Liver (tissue), 9 donors: Measurements from ENCODE around the gene SERP2. TPM values are rescaled to one million over a fixed set of nuclear protein-coding genes. Genes with fewer than 3 reads are reported as not detected.

Experiments
- DNase-seq: peaks from one replicate; pipeline ENCODE4 v3.0.0-alpha.2; 2017; ENCODE audit warnings: low spot score
- H3K27ac ChIP-seq, 2 donors: one replicate each; pipeline ENCODE4 v1.7.0; 2013; ENCODE audit warnings: inconsistent platforms in 2 of 2, low read length in 2 of 2, control low read depth in 1 of 2, low read depth in 1 of 2, mild to moderate bottlenecking in 1 of 2
- H3K27me3 ChIP-seq, 4 donors: one replicate each; pipeline versions ENCODE4 v1.6.1 to v1.7.0; 2013; ENCODE audit warnings: low read length in 3 of 4, inconsistent platforms in 1 of 4, mild to moderate bottlenecking in 1 of 4, moderate library complexity in 1 of 4; ENCODE audit not compliant: control insufficient read depth in 4 of 4, insufficient read depth in 4 of 4
- H3K36me3 ChIP-seq, 4 donors: one replicate each; pipeline versions ENCODE4 v1.6.1 to v1.7.0; 2013; ENCODE audit warnings: low read length in 3 of 4, mild to moderate bottlenecking in 3 of 4, low read depth in 1 of 4, moderate library complexity in 1 of 4; ENCODE audit not compliant: control insufficient read depth in 4 of 4, insufficient read depth in 3 of 4
- H3K4me1 ChIP-seq, 4 donors: one replicate each; pipeline versions ENCODE4 v1.6.1 to v1.7.0; 2013; ENCODE audit warnings: low read length in 3 of 4, mild to moderate bottlenecking in 3 of 4, moderate library complexity in 1 of 4; ENCODE audit not compliant: control insufficient read depth in 4 of 4, insufficient read depth in 4 of 4
- H3K4me3 ChIP-seq, 3 donors: one replicate each; pipeline versions ENCODE4 v1.6.1 to v1.7.0; 2013; ENCODE audit warnings: low read length in 3 of 3, control low read depth in 1 of 3, low read depth in 1 of 3, mild to moderate bottlenecking in 1 of 3
- H3K9ac ChIP-seq, 2 donors: one replicate each; pipeline ENCODE4 v1.7.0; 2013; ENCODE audit warnings: low read length in 2 of 2, mild to moderate bottlenecking in 2 of 2, moderate library complexity in 2 of 2, control low read depth in 1 of 2, low read depth in 1 of 2
- H3K9me3 ChIP-seq, 4 donors: one replicate each; pipeline versions ENCODE4 v1.6.1 to v1.7.0; 2013; ENCODE audit warnings: low read length in 3 of 4; ENCODE audit not compliant: control insufficient read depth in 4 of 4
- CTCF ChIP-seq: fragments of 150-350 bp; IDR thresholded peaks from 2 replicates; pipeline ENCODE4 v1.5.1; 2017; ENCODE audit warnings: improper control_type of control experiment, low read depth, low read length; ENCODE audit not compliant: missing input control
- EGR1 ChIP-seq, 2 donors: IDR thresholded peaks; 2 replicates each; pipeline ENCODE4 v1.6.1; 2016 to 2018; ENCODE audit warnings: antibody characterized with exemption in 2 of 2, low read depth in 2 of 2
- FOXA2 ChIP-seq: IDR thresholded peaks from 2 replicates; pipeline ENCODE4 v1.6.1; 2016; ENCODE audit warnings: antibody characterized with exemption
- GABPA ChIP-seq, 2 donors: IDR thresholded peaks in 1 of 2; conservative IDR thresholded peaks in 1 of 2; 2 replicates each; pipeline ENCODE4 v1.6.1; 2016; ENCODE audit warnings: antibody characterized with exemption in 2 of 2, mild to moderate bottlenecking in 1 of 2, moderate library complexity in 1 of 2
- HNF4G ChIP-seq: IDR thresholded peaks from 2 replicates; pipeline ENCODE4 v1.6.1; 2016; ENCODE audit warnings: antibody characterized with exemption
- JUND ChIP-seq, 2 donors: IDR thresholded peaks; 2 replicates each; pipeline ENCODE4 v1.6.1; 2016; ENCODE audit warnings: antibody characterized with exemption in 2 of 2
- RAD21 ChIP-seq, 2 donors: IDR thresholded peaks; 2 replicates each; pipeline ENCODE4 v1.6.1; 2016; ENCODE audit warnings: antibody characterized with exemption in 2 of 2, mild to moderate bottlenecking in 2 of 2
- RXRA ChIP-seq, 2 donors: IDR thresholded peaks; 2 replicates each; pipeline ENCODE4 v1.6.1; 2017 to 2018; ENCODE audit warnings: antibody characterized with exemption in 2 of 2, mild to moderate bottlenecking in 1 of 2
- SP1 ChIP-seq: IDR thresholded peaks from 2 replicates; pipeline ENCODE4 v1.6.1; 2018; ENCODE audit warnings: antibody characterized with exemption, mild to moderate bottlenecking
- TAF1 ChIP-seq: conservative IDR thresholded peaks from 2 replicates; pipeline ENCODE4 v1.6.1; 2016; ENCODE audit warnings: antibody characterized with exemption, mild to moderate bottlenecking
- YY1 ChIP-seq: IDR thresholded peaks from 2 replicates; pipeline ENCODE4 v1.6.1; 2016; ENCODE audit warnings: antibody characterized with exemption, mild to moderate bottlenecking
- ZBTB33 ChIP-seq: IDR thresholded peaks from 2 replicates; pipeline ENCODE4 v1.6.1; 2016; ENCODE audit warnings: antibody characterized with exemption
- WGBS: extraction: QIAGEN DNeasy Blood & Tissue Kit; methylation state at CpG from one replicate; pipeline ENCODE4 v1.1.7; 2013; 5-methylcytosine and 5-hydroxymethylcytosine counted together
- polyA plus RNA-seq, 2 donors: library from polyadenylated mRNA; stranded (reverse) in 1 of 2; unstranded in 1 of 2; fragments of 200-250 nt in 1 of 2; fragments of >200 nt in 1 of 2; fragmentation: Nextera tagmentation in 1 of 2; extraction: Ambion mirVana in 1 of 2; gene quantifications; one replicate each; pipeline versions ENCODE4 v1.2.1 to v1.2.3, GENCODE V29; 2013 to 2015
- total RNA-seq, 2 donors: library from RNA; depleted of rRNA; stranded (reverse); fragments of >200 nt; gene quantifications; one replicate each; pipeline ENCODE4 v1.2.3, GENCODE V29; 2014
- TF ChIP-seq, protein P1 (sequence below): IDR thresholded peaks from 2 replicates; pipeline ENCODE4 v1.6.1; 2016; ENCODE audit warnings: antibody characterized with exemption, mild to moderate bottlenecking
- TF ChIP-seq, protein P2 (sequence below): IDR thresholded peaks from 2 replicates; pipeline ENCODE4 v1.6.1; 2016; ENCODE audit warnings: antibody characterized with exemption
- donor health status: healthy.
- donor health status: healthy.
- donor health status: healthy.
- donor health status: healthy.
- donor health status: healthy.

The SERP2 gene
- total and polyA plus RNA-seq, 4 donors: 2.0 to 4.6 (median 3.6) TPM

DNA sequence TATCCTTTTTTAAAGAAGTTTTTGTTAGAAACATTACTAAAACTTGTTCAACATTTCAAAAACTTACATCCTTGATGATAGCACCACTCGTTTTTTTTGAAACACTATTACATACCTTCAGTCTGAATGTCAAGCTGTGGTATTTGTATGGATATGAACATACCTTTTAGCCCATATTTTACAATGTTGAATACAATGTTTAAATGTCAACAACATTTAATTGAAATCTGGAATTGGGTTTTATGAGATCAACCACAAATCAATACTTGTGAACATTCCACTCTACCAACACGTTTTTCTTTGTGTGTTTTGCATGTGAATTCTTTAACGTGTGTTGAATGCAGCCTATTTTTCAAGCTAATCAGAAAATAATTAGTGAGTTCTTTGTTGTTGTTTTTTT, 4.7 kb downstream of the SERP2 start (continued):
- TF ChIP-seq, protein P1, sequence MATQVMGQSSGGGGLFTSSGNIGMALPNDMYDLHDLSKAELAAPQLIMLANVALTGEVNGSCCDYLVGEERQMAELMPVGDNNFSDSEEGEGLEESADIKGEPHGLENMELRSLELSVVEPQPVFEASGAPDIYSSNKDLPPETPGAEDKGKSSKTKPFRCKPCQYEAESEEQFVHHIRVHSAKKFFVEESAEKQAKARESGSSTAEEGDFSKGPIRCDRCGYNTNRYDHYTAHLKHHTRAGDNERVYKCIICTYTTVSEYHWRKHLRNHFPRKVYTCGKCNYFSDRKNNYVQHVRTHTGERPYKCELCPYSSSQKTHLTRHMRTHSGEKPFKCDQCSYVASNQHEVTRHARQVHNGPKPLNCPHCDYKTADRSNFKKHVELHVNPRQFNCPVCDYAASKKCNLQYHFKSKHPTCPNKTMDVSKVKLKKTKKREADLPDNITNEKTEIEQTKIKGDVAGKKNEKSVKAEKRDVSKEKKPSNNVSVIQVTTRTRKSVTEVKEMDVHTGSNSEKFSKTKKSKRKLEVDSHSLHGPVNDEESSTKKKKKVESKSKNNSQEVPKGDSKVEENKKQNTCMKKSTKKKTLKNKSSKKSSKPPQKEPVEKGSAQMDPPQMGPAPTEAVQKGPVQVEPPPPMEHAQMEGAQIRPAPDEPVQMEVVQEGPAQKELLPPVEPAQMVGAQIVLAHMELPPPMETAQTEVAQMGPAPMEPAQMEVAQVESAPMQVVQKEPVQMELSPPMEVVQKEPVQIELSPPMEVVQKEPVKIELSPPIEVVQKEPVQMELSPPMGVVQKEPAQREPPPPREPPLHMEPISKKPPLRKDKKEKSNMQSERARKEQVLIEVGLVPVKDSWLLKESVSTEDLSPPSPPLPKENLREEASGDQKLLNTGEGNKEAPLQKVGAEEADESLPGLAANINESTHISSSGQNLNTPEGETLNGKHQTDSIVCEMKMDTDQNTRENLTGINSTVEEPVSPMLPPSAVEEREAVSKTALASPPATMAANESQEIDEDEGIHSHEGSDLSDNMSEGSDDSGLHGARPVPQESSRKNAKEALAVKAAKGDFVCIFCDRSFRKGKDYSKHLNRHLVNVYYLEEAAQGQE: no peak
- TF ChIP-seq TAF1 (no peak), JUND (IDR thresholded peaks at IDR 0.05) (no peak), SP1 (no peak), FOXA2 (no peak), EGR1 (IDR thresholded peaks at IDR 0.05; ENCODE audit: low read depth in 2 of 2) (no peak)

- no peaks in the 10 kb centered on the region for H3K27me3 ChIP-seq
- no peak overlapping the region for H3K4me3 ChIP-seq
- no peaks in the 10 kb centered on the region for H3K9me3 ChIP-seq
- no peak overlapping the region for H3K9ac ChIP-seq
- H3K4me1 ChIP-seq: peaks cover 3 to 11% (median 9%) of the 10 kb centered on the region in 4 donors
- 92% methylated on average over 2 of the region's 2 CpGs for WGBS
- no peak for DNase-seq
- H3K36me3 ChIP-seq: no peaks in the 10 kb centered on the region
- TF ChIP-seq SP1 (no peak), RXRA (IDR thresholded peaks at IDR 0.05) (no peak), FOXA2 (no peak), EGR1 (IDR thresholded peaks at IDR 0.05; ENCODE audit: low read depth in 2 of 2) (no peak), YY1 (no peak)
- TF ChIP-seq, protein P2, sequence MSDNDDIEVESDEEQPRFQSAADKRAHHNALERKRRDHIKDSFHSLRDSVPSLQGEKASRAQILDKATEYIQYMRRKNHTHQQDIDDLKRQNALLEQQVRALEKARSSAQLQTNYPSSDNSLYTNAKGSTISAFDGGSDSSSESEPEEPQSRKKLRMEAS: no peak
- no peak overlapping the region for H3K27ac ChIP-seq
Observed at GRCh38 chr13:44379885-44380284, 6.3 kb downstream of the SERP2 start.

DNA sequence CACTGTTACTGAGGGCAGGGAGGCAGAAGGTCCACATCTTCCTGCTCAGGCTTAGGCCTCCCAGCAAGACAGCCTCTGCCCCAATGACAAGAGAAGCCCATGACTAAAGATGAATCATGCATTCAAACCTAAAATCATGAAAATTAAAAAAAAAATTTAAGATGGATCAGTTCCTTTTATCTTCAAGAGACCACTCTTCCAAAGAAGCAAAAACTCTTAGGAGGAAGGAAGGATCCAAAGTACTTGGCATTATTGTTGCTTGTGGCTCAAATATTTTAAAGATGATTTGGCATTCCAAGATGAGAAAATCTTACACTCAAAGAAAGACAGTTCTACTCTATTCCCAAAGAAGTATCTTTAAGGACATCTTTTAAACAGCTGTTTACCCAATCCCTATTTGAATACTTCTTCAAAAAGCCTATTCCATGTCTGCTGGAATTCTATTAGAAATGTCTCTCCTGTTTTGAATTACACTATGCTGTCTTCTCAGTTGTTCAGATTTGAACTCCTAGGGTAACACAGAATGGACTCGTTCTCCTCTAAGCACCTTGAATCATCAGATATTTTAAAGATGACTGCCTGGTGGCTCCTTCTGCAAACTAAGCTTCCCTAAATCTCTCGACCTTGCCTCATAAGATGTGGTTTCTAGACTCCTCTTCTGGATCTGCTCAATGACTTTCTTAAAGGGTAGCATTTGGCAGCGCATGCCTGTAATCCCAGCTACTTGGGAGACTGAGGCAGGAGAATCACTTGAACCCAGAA, 7.0 kb downstream of the SERP2 start:
- Histone ChIP-seq H3K4me1 (peaks cover 5 to 17% (median 16%) of the 10 kb centered on the region in 4 donors), H3K9ac (no peak overlapping the region), H3K27me3 (no peaks in the 10 kb centered on the region), H3K27ac (no peak overlapping the region), H3K9me3 (no peaks in the 10 kb centered on the region), H3K4me3 (no peak overlapping the region), H3K36me3 (no peaks in the 10 kb centered on the region)
- 89% methylated on average over 3 of the region's 3 CpGs for WGBS
- no peak for DNase-seq
- TF ChIP-seq GABPA (IDR thresholded peaks at IDR 0.05 in 1 of 2, conservative IDR thresholded peaks at IDR 0.05 in 1 of 2) (no peak), RAD21 (IDR thresholded peaks at IDR 0.05) (no peak), ZBTB33 (no peak), CTCF (no peak), SP1 (no peak), HNF4G (no peak)
- TF ChIP-seq, protein P2: no peak
